ENCODE results near the gene PTPRM.
"Not testable (repeated sequence)": the region's sequence is repeated elsewhere in the genome, so short reads cannot be mapped to it uniquely, and the experiment has no call there.

The PTPRM gene

DNA sequence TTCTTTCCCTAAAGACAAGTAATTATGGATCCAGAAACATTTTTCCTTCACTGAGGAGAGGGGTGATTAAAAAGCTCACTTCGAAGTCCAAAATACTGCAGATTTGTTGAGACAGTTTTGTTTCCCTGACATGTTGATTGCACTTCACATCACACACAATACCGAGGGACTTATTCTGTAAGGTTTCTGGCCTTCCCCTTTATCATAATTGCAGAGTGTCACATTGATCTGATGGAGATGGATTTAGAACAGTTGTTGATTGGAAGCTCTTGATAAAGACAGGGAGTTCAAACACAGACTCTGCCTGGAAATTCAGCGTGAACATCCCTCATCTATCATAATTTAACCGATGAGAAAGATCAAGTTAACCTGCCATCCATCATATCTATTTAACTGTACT, 163.6 kb downstream of the PTPRM start:
- DNase-seq (ENCODE audit: low read depth, low spot score): no peak
- in situ Hi-C loops (cut with HindIII; ENCODE audit: low sequenced_read_pairs): no loop called here

DNA sequence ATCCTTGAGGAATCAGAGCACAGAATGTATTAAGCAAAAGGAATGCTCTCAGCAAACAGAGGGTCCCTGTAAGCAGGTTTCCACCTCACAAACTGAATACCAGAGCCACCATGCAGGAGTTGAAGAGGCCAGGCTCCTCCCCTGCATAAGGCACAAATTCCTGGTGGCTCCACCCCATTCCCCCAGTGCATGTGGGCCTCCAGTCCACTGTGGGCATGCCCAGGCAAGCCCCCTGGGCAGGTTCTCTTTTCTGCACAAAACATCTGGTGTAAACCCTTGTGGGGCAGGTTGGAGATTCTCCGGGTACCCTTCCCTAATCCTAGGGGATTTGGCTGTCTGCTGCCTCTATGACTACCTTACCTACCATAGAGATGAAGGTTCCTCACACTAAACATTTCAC, 166.5 kb downstream of the PTPRM start:
- in situ Hi-C loops (cut with HindIII; ENCODE audit: low sequenced_read_pairs): no loop called here
- no peak overlapping the region for H3K4me3 ChIP-seq (ENCODE audit: low read depth, low read length)
- DNase-seq (ENCODE audit: low read depth, low spot score): no peak
- TF ChIP-seq, protein P1, sequence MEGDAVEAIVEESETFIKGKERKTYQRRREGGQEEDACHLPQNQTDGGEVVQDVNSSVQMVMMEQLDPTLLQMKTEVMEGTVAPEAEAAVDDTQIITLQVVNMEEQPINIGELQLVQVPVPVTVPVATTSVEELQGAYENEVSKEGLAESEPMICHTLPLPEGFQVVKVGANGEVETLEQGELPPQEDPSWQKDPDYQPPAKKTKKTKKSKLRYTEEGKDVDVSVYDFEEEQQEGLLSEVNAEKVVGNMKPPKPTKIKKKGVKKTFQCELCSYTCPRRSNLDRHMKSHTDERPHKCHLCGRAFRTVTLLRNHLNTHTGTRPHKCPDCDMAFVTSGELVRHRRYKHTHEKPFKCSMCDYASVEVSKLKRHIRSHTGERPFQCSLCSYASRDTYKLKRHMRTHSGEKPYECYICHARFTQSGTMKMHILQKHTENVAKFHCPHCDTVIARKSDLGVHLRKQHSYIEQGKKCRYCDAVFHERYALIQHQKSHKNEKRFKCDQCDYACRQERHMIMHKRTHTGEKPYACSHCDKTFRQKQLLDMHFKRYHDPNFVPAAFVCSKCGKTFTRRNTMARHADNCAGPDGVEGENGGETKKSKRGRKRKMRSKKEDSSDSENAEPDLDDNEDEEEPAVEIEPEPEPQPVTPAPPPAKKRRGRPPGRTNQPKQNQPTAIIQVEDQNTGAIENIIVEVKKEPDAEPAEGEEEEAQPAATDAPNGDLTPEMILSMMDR (IDR thresholded peaks at IDR 0.05; ENCODE audit: low read depth, low read length): no peak

More for the DNA sequence above, 163.6 kb downstream of the PTPRM start:
- TF ChIP-seq, protein P1 (IDR thresholded peaks at IDR 0.05; ENCODE audit: low read depth, low read length): no peak
- no peak overlapping the region for H3K4me3 ChIP-seq (ENCODE audit: low read depth, low read length)

DNA sequence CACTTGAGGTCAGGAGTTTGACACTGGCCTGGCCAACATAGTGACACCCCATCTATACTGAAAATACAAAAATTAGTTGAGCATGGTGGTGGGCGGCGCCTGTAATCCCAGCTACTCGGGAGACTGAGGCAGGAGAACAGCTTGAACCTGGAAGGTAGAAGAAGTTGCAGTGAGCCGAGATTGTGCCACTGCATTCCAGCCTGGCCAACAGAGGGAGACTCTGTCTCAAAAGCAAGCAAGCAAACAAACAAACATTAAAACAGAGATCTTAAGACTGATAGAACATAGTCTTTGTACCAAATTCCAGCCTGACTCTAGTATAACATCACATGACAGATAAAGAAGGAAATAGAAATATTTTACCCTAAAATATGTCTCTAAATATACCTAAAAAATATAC, 168.1 kb downstream of the PTPRM start:
- no peak for DNase-seq (ENCODE audit: low read depth, low spot score)
- in situ Hi-C loops (cut with HindIII; ENCODE audit: low sequenced_read_pairs): no loop called here
- TF ChIP-seq, protein P1 (IDR thresholded peaks at IDR 0.05; ENCODE audit: low read depth, low read length): peak; percentile 32
- no peak overlapping the region for H3K4me3 ChIP-seq (ENCODE audit: low read depth, low read length)

DNA sequence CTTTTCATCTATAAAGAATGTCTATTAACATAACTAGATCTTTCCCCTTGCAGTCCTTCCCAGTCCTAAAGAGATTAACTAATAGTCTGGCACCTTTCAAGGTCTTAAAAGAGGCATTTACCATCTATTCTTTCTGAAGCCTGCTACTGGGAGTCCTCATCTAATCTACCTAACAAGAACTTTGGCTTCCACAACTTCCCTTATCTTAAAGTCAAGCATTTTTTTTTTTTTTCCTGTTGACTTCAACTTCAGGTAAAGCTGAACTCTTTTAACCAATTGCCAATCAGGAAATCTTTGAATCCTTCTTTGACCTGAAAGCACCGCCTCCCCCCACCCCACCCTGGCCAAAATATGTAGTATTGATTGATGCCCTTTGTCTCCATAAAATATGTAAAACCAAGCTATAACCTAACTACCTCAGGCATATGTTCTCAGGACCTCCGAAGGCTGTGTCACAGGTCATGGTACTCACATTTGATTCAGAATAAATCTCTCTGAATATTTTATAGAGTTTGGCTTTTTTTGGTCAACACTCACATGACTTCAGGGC, 168.6 kb downstream of the PTPRM start:
- no peak for DNase-seq (ENCODE audit: low read depth, low spot score)
- TF ChIP-seq, protein P1 (IDR thresholded peaks at IDR 0.05; ENCODE audit: low read depth, low read length): no peak
- no peak overlapping the region for H3K4me3 ChIP-seq (ENCODE audit: low read depth, low read length)
- in situ Hi-C loops (cut with HindIII; ENCODE audit: low sequenced_read_pairs): no loop called here

DNA sequence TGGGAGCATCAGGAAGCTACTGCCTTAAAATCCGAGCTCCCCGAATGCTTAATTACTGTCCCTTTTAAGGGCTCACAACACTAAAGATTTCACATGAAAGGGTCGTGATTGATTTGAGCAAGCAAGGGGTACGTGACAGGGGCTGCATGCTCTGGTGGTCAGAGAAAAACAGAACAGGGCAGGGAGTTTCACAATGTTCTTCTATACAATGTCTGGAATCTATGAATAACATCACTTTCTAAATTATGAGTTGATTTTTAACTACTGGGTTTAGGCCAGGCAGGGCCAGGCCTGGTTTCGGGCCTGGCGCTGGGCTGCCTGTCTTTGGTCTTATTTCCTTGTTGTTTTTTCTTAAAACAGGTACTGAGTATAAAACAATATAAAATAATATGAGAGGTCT, 169.4 kb downstream of the PTPRM start:
- H3K4me3 ChIP-seq (ENCODE audit: low read depth, low read length); in situ Hi-C loops (cut with HindIII; ENCODE audit: low sequenced_read_pairs); DNase-seq (ENCODE audit: low read depth, low spot score): not testable (repeated sequence)

DNA sequence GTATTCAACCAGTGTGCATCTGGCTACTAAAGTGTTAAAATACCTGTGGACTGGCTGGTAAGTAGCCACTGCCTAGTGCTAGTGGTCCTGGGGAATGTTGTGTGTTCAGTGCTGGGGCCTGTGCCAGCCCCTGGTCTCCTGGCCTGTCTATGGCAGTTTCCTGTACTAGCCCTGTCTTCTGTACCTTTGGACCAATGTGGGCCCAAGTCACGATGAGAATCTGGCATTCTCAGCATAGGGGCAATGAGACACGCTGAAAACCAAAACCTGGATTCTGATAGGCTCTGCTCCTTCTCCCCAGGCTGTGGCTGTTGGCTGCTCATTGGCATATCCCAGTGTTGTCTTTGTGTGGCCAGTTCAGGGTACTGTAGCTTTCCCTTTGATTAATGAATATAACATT, 170.4 kb downstream of the PTPRM start:
- TF ChIP-seq, protein P1 (IDR thresholded peaks at IDR 0.05; ENCODE audit: low read depth, low read length): no peak
- in situ Hi-C loops (cut with HindIII; ENCODE audit: low sequenced_read_pairs): no loop called here
- no peak overlapping the region for H3K4me3 ChIP-seq (ENCODE audit: low read depth, low read length)
- DNase-seq (ENCODE audit: low read depth, low spot score): no peak

DNA sequence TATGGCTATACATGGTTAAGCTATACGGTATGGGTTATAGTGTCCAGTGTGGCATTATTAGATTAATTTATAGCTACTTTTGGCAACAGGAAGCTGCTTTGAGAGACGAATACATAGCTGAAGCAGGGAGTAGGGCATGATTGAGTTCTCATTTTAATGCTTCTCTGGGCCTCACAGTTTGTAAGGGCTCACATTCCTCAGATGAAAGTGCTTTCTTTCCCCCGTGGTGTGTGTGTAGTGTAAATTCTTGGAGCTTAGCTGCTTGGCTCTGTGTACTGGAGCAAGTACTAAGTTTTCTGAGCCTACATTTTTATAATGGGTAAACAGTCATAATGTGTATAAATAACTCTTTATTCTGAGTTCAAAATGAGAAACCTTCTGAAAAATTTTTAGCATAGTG, 173.7 kb downstream of the PTPRM start:
- TF ChIP-seq, protein P1 (IDR thresholded peaks at IDR 0.05; ENCODE audit: low read depth, low read length): no peak
- peak; percentile 41 for DNase-seq (ENCODE audit: low read depth, low spot score)
- in situ Hi-C loops (cut with HindIII; ENCODE audit: low sequenced_read_pairs): no loop called here
- no peak overlapping the region for H3K4me3 ChIP-seq (ENCODE audit: low read depth, low read length)
